Measurements from ENCODE around the gene ERAP2.

The ERAP2 gene

DNA sequence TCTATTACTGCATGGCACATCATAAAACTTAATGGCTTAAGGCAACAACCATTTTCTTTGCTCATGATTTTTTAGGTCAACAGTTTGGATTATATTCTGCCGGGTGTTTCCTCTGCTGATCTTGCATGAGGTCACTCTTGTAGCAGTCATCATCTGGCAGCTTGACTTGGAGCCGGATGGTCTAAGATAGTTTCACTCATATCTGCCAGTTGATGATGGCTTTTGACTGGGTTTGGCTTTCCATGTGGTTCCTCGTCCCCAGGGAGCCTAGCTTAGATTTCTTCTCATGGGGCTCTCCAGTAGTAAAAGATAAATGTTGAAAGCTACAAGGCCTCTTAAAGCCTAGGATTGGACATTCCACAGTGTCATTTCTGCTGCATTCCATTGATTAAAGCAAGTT lies 87.0 kb downstream of the ERAP2 start:
- Histone ChIP-seq H4K20me1 (ENCODE audit: insufficient read depth, low read length) (peaks cover 10% of the 10 kb centered on the region; the same call in 1 of the 2 replicates), H3K4me1 (ENCODE audit: low read length) (peaks cover 14% of the 10 kb centered on the region), H3K9me3 (replicated peaks; ENCODE audit: insufficient read depth, low read length) (no peaks in the 10 kb centered on the region), H3K4me2 (ENCODE audit: low read depth, low read length) (no peak overlapping the region), H3K36me3 (replicated peaks; ENCODE audit: insufficient read depth, low read length) (no peaks in the 10 kb centered on the region; the same call in 1 of the 2 replicates), H3K9me2 (replicated peaks; ENCODE audit: insufficient read depth, low read length) (no peaks in the 10 kb centered on the region), H3K27me3 (replicated peaks; ENCODE audit: insufficient read depth, low read length) (no peaks in the 10 kb centered on the region), H3K4me3 (ENCODE audit: low read length) (no peak overlapping the region), H3K27ac (ENCODE audit: low read length) (no peak overlapping the region), H3K79me2 (ENCODE audit: low read length) (peaks cover 65% of the 10 kb centered on the region), H3F3A (ENCODE audit: insufficient read depth, low read length) (peaks cover 8% of the 10 kb centered on the region), H2AFZ (ENCODE audit: low read length) (no peak overlapping the region), H3K9ac (ENCODE audit: low read length) (no peak overlapping the region)
- TF ChIP-seq, protein P1, sequence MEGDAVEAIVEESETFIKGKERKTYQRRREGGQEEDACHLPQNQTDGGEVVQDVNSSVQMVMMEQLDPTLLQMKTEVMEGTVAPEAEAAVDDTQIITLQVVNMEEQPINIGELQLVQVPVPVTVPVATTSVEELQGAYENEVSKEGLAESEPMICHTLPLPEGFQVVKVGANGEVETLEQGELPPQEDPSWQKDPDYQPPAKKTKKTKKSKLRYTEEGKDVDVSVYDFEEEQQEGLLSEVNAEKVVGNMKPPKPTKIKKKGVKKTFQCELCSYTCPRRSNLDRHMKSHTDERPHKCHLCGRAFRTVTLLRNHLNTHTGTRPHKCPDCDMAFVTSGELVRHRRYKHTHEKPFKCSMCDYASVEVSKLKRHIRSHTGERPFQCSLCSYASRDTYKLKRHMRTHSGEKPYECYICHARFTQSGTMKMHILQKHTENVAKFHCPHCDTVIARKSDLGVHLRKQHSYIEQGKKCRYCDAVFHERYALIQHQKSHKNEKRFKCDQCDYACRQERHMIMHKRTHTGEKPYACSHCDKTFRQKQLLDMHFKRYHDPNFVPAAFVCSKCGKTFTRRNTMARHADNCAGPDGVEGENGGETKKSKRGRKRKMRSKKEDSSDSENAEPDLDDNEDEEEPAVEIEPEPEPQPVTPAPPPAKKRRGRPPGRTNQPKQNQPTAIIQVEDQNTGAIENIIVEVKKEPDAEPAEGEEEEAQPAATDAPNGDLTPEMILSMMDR (IDR thresholded peaks at IDR 0.05; ENCODE audit: low read length), result no peak
- no peak for TF ChIP-seq EZH2phosphoT487 (IDR thresholded peaks at IDR 0.05; ENCODE audit: low read length)
- no peak for DNase-seq

GRCh38 chr5:96966801-96967200 lies 90.5 kb downstream of the ERAP2 start:
- H3K79me2 ChIP-seq (ENCODE audit: low read length), result peaks cover 73% of the 10 kb centered on the region
- H3K4me3 ChIP-seq (ENCODE audit: low read length), result no peak overlapping the region
- no peak overlapping the region for H3K9ac ChIP-seq (ENCODE audit: low read length)
- H3K27me3 ChIP-seq (replicated peaks; ENCODE audit: insufficient read depth, low read length), result no peaks in the 10 kb centered on the region
- peaks cover 3% of the 10 kb centered on the region; the same call in 1 of the 2 replicates for H3K4me1 ChIP-seq (ENCODE audit: low read length)
- no peak overlapping the region for H2AFZ ChIP-seq (ENCODE audit: low read length)
- DNase-seq, result no peak
- no peaks in the 10 kb centered on the region for H3K9me2 ChIP-seq (replicated peaks; ENCODE audit: insufficient read depth, low read length)
- no peak for TF ChIP-seq EZH2 (optimal IDR thresholded peaks at IDR 0.05; ENCODE audit: low read depth, low read length)
- no peak for TF ChIP-seq EZH2phosphoT487 (IDR thresholded peaks at IDR 0.05; ENCODE audit: low read length)
- TF ChIP-seq, protein P1 (IDR thresholded peaks at IDR 0.05; ENCODE audit: low read length), result no peak
- no peaks in the 10 kb centered on the region for H3K9me3 ChIP-seq (replicated peaks; ENCODE audit: insufficient read depth, low read length)
- H3K27ac ChIP-seq (ENCODE audit: low read length), result no peak overlapping the region
- no peaks in the 10 kb centered on the region for H3F3A ChIP-seq (ENCODE audit: insufficient read depth, low read length)
- no peaks in the 10 kb centered on the region for H3K36me3 ChIP-seq (replicated peaks; ENCODE audit: insufficient read depth, low read length)
- no peak overlapping the region for H3K4me2 ChIP-seq (ENCODE audit: low read depth, low read length)
- peaks cover 4% of the 10 kb centered on the region; the same call in 1 of the 2 replicates for H4K20me1 ChIP-seq (ENCODE audit: insufficient read depth, low read length)

- Histone ChIP-seq H3K9ac (ENCODE audit: low read length) (no peak overlapping the region), H3K4me3 (ENCODE audit: low read length) (no peak overlapping the region), H3K27me3 (replicated peaks; ENCODE audit: insufficient read depth, low read length) (no peaks in the 10 kb centered on the region), H3K4me1 (ENCODE audit: low read length) (no peaks in the 10 kb centered on the region), H3K36me3 (replicated peaks; ENCODE audit: insufficient read depth, low read length) (no peaks in the 10 kb centered on the region), H3K4me2 (ENCODE audit: low read depth, low read length) (no peak overlapping the region), H3K9me3 (replicated peaks; ENCODE audit: insufficient read depth, low read length) (no peaks in the 10 kb centered on the region), H3K27ac (ENCODE audit: low read length) (no peak overlapping the region), H3F3A (ENCODE audit: insufficient read depth, low read length) (no peaks in the 10 kb centered on the region), H3K79me2 (ENCODE audit: low read length) (peaks cover 73% of the 10 kb centered on the region), H4K20me1 (ENCODE audit: insufficient read depth, low read length) (peaks cover 5% of the 10 kb centered on the region), H2AFZ (ENCODE audit: low read length) (no peak overlapping the region), H3K9me2 (replicated peaks; ENCODE audit: insufficient read depth, low read length) (no peaks in the 10 kb centered on the region)
- no peak for DNase-seq
- no peak for TF ChIP-seq EZH2 (optimal IDR thresholded peaks at IDR 0.05; ENCODE audit: low read depth, low read length)
- TF ChIP-seq, protein P1 (IDR thresholded peaks at IDR 0.05; ENCODE audit: low read length), result no peak
- TF ChIP-seq EZH2phosphoT487 (IDR thresholded peaks at IDR 0.05; ENCODE audit: low read length), result no peak
Measured at GRCh38 chr5:96967400-96967799, 91.1 kb downstream of the ERAP2 start.
